Stimulated activated CD4-positive, alpha-beta T cell treated with anti-CD3 and anti-CD28 coated beads, Interleukin-4, amount 100 ng/mL, for 1 hour (primary cell): ENCODE data around the gene POLR3E.
"Not testable (repeated sequence)": the region's sequence is repeated elsewhere in the genome, so short reads cannot be mapped to it uniquely, and the experiment has no call there.

ENCODE experiments used
- DNase-seq: peaks from one replicate; pipeline ENCODE4 v3.0.0-alpha.2; 2020

POLR3E gene

GRCh38 chr16:22293137-22294106 lies 3.8 kb upstream of the POLR3E start:
- DNase-seq, result no peak

GRCh38 chr16:22296225-22297113 lies 740 bp upstream of the POLR3E start:
- no peak for DNase-seq

GRCh38 chr16:22297871-22298733 lies 893 bp downstream of the POLR3E start:
- peak; percentile 59 for DNase-seq

GRCh38 chr16:22299036-22299435 lies 1.8 kb downstream of the POLR3E start:
- DNase-seq, result no peak

GRCh38 chr16:22300427-22301071 lies 3.3 kb downstream of the POLR3E start:
- peak; percentile 41 for DNase-seq

GRCh38 chr16:22301423-22301822 lies 4.2 kb downstream of the POLR3E start:
- DNase-seq, result not testable (repeated sequence)

- no peak for DNase-seq
Observed at GRCh38 chr16:22302776-22303363, 5.7 kb downstream of the POLR3E start.

- DNase-seq, result no peak
Observed at GRCh38 chr16:22304411-22304810, 7.2 kb downstream of the POLR3E start.

GRCh38 chr16:22306788-22307187 lies 9.6 kb downstream of the POLR3E start:
- no peak for DNase-seq

- no peak for DNase-seq
Observed at GRCh38 chr16:22307838-22308237, 10.6 kb downstream of the POLR3E start.

GRCh38 chr16:22308824-22309520 lies 11.8 kb downstream of the POLR3E start:
- DNase-seq, result no peak

GRCh38 chr16:22311520-22311919 lies 14.3 kb downstream of the POLR3E start:
- DNase-seq, result no peak

- DNase-seq, result no peak
Observed at GRCh38 chr16:22312897-22313781, 15.9 kb downstream of the POLR3E start.

GRCh38 chr16:22313876-22314470 lies 16.8 kb downstream of the POLR3E start:
- DNase-seq, result no peak

- DNase-seq, result no peak
Observed at GRCh38 chr16:22314661-22315626, 17.7 kb downstream of the POLR3E start.

- DNase-seq, result no peak
Observed at GRCh38 chr16:22315979-22316378, 18.8 kb downstream of the POLR3E start.

- DNase-seq, result no peak
Observed at GRCh38 chr16:22316411-22316811, 19.2 kb downstream of the POLR3E start.

GRCh38 chr16:22317001-22317530 lies 19.9 kb downstream of the POLR3E start:
- DNase-seq, result no peak
